Measurements from ENCODE around the gene NDUFS7. TPM values are rescaled to one million over a fixed set of nuclear protein-coding genes. Genes with fewer than 3 reads are reported as not detected.
"Not testable (repeated sequence)": the region's sequence is repeated elsewhere in the genome, so short reads cannot be mapped to it uniquely, and the experiment has no call there.

Gene NDUFS7
- total RNA-seq, 1 donor from 2014 or later: 57.3 TPM

DNA sequence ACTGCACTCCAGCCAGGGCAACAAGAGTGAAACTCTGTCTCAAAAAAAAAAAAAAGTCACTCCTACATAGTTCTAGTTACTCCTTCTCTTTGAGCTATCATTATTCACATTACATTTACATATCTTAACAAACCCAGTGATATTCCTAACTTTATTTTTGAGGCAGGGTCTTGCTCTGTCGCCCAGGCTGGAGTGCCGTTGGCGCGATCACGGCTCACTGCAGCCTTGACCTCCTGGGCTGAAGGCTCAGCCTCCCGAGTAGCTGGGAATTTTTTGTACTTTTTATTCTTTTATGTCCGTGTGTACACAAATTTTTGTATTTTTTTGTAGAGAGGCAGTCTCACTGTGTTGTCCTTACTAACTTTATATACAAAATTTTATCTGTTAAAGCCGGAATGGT, 53.9 kb downstream of the NDUFS7 start:
- H3K9me3 Mint-ChIP-seq (ENCODE audit: low read depth): no peaks in the 10 kb centered on the region
- H3K4me1 Mint-ChIP-seq (ENCODE audit: low read depth): peaks cover 25% of the 10 kb centered on the region
- H3K4me3 Mint-ChIP-seq (ENCODE audit: unreplicated experiment): no peak overlapping the region
- DNase-seq (ENCODE audit: low spot score): no peak
- no peaks in the 10 kb centered on the region for H3K27me3 Mint-ChIP-seq (ENCODE audit: low read depth)
- peaks cover 15% of the 10 kb centered on the region for H3K36me3 Mint-ChIP-seq (ENCODE audit: low read depth)
- TF ChIP-seq, protein P1, sequence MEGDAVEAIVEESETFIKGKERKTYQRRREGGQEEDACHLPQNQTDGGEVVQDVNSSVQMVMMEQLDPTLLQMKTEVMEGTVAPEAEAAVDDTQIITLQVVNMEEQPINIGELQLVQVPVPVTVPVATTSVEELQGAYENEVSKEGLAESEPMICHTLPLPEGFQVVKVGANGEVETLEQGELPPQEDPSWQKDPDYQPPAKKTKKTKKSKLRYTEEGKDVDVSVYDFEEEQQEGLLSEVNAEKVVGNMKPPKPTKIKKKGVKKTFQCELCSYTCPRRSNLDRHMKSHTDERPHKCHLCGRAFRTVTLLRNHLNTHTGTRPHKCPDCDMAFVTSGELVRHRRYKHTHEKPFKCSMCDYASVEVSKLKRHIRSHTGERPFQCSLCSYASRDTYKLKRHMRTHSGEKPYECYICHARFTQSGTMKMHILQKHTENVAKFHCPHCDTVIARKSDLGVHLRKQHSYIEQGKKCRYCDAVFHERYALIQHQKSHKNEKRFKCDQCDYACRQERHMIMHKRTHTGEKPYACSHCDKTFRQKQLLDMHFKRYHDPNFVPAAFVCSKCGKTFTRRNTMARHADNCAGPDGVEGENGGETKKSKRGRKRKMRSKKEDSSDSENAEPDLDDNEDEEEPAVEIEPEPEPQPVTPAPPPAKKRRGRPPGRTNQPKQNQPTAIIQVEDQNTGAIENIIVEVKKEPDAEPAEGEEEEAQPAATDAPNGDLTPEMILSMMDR (IDR thresholded peaks at IDR 0.05): no peak
- peak overlapping the region; percentile 100 for H3K27ac Mint-ChIP-seq (ENCODE audit: unreplicated experiment)

DNA sequence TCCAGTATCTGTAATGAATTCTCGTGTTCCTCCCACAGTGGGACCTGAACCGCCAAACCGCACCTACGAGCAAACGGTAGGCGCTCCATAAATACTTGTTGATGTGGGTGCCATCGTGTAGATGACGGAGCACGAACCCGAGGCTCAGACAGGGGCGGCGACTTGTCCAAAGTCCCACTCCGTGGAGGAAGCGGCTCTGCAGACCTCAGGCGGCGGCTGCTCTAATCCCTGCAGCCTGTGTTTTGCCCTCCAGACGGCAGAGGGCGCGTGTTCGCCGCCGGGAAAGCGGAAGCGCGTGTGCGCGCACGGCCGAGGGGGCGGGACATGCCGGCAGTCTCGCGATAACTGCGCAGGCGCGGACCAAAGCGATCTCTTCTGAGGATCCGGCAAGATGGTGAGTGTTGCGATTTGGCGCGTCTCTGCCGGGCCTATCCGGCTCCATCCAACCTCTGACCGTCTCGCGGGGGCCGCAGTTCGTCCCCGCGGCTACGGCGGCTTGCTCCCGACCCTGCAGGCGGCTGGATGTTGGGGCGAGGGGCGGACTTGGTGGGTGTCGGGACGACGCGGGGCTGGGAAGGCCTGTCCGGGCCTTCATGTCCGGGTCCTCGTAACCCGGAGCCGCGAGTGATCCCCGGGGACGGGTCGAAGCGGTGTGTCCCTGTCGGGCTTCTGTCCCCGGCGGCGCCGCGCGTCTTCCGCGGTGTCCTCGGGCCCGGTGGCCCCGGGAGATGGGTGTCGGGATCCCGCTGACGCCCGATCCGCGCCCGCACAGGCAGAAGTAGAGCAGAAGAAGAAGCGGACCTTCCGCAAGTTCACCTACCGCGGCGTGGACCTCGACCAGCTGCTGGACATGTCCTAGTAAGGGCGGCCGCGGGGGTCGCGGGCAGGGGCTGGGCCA, 54.6 kb downstream of the NDUFS7 start, which contains the start of gene RPS15:
Gene RPS15 (plus strand): TSS at position 362 of the 898 bp plus-strand sequence. CDS start 30 bp downstream, at position 392.
- Mint-ChIP-seq H3K4me3 (ENCODE audit: unreplicated experiment) (peak within 1 kb of the TSS; percentile 97), H3K27ac (ENCODE audit: unreplicated experiment) (peak within 1 kb of the TSS; percentile 100), H3K9me3 (ENCODE audit: low read depth) (no peaks in the 10 kb centered on the region), H3K36me3 (ENCODE audit: low read depth) (peaks cover 13% of the 10 kb centered on the region), H3K4me1 (ENCODE audit: low read depth) (peaks cover 25% of the 10 kb centered on the region), H3K27me3 (ENCODE audit: low read depth) (no peaks in the 10 kb centered on the region)
- DNase-seq (ENCODE audit: low spot score): peak; percentile 98
- TF ChIP-seq, protein P1 (IDR thresholded peaks at IDR 0.05): peak; percentile 89

DNA sequence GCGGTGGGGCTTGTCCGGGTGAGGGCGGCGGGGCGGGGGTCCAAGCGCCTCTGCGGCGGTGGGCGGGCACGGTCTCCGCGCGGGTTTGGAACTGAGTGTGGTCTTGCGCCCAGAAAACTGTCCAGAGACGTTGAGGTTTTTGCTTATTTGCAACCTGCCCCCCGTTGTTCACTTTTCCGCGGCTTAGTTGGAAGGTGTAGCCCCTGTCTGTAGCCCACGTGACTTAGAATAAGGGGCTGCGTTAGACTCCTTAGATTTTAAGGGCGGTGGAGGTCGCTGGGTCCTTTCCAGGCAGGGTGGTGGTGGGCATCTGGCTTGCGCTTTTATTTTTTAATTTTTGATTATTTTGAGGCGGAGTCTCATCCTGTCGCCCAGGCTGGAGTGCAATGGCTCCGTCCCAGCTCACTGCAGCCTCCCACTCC, 55.2 kb downstream of the NDUFS7 start:
- peaks cover 13% of the 10 kb centered on the region for H3K36me3 Mint-ChIP-seq (ENCODE audit: low read depth)

DNA sequence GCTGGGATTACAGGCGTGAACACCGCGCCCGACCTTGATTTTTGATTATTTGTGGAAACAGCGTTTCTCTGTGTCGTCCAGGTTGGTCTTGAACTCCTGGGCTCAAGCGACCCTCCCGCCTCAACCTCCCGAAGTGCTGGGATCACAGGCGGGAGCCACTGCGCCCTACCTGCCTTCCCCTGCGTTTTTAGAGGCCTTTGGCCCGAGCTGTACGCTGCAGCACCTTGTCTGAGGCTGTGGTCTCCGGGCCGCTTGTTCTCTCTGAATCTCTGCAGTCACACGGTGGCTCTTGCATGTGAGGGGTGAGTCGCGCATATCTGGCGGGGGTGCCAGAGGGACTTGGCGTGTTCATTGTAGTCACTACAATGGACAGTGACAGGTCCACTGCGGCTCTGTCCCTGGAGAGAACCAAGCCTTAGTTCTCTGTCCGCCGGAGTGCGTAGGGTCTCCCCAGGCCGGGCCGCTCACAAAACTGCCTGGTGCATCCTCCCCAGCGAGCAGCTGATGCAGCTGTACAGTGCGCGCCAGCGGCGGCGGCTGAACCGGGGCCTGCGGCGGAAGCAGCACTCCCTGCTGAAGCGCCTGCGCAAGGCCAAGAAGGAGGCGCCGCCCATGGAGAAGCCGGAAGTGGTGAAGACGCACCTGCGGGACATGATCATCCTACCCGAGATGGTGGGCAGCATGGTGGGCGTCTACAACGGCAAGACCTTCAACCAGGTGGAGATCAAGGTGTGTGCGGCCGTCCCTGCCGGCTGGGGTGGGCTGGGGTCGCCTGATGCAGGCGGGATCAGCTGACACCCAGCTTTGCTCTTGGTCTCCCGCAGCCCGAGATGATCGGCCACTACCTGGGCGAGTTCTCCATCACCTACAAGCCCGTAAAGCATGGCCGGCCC, 56.1 kb downstream of the NDUFS7 start:
- Mint-ChIP-seq H3K4me1 (ENCODE audit: low read depth) (peaks cover 30% of the 10 kb centered on the region), H3K27ac (ENCODE audit: unreplicated experiment) (peak overlapping the region; percentile 63), H3K4me3 (ENCODE audit: unreplicated experiment) (peak overlapping the region; percentile 97), H3K36me3 (ENCODE audit: low read depth) (peaks cover 13% of the 10 kb centered on the region)
- not testable (repeated sequence) for H3K27me3 Mint-ChIP-seq (ENCODE audit: low read depth); H3K9me3 Mint-ChIP-seq (ENCODE audit: low read depth); DNase-seq (ENCODE audit: low spot score)

More for the DNA sequence above, 55.2 kb downstream of the NDUFS7 start:
- peak overlapping the region; percentile 97 for H3K4me3 Mint-ChIP-seq (ENCODE audit: unreplicated experiment)
- no peaks in the 10 kb centered on the region for H3K27me3 Mint-ChIP-seq (ENCODE audit: low read depth)
- H3K9me3 Mint-ChIP-seq (ENCODE audit: low read depth): no peaks in the 10 kb centered on the region
- peaks cover 28% of the 10 kb centered on the region for H3K4me1 Mint-ChIP-seq (ENCODE audit: low read depth)
- peak overlapping the region; percentile 78 for H3K27ac Mint-ChIP-seq (ENCODE audit: unreplicated experiment)
- DNase-seq (ENCODE audit: low spot score): no peak
- TF ChIP-seq, protein P1 (IDR thresholded peaks at IDR 0.05): no peak

DNA sequence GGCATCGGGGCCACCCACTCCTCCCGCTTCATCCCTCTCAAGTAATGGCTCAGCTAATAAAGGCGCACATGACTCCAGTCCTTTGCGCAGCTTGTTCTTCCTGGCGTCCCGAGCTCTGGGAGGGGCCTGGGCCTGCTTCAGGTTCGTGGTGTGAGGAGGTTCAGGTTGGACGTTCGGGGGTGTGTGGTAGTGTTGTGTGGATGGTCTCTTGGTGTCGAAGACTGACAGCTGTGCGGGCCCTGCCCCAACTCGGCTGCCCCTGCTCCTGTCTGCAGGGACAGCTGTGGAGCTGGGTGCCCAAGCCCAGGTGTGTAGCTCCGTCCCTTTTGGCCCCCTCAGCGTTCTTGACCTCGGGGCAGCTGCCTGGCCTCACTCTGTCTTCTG, 56.7 kb downstream of the NDUFS7 start:
- no peaks in the 10 kb centered on the region for H3K9me3 Mint-ChIP-seq (ENCODE audit: low read depth)
- no peak for DNase-seq (ENCODE audit: low spot score)
- peak overlapping the region; percentile 8 for H3K27ac Mint-ChIP-seq (ENCODE audit: unreplicated experiment)
- TF ChIP-seq, protein P1 (IDR thresholded peaks at IDR 0.05): no peak
- peak overlapping the region; percentile 48 for H3K4me3 Mint-ChIP-seq (ENCODE audit: unreplicated experiment)
- peaks cover 36% of the 10 kb centered on the region for H3K4me1 Mint-ChIP-seq (ENCODE audit: low read depth)
- H3K27me3 Mint-ChIP-seq (ENCODE audit: low read depth): no peaks in the 10 kb centered on the region
- H3K36me3 Mint-ChIP-seq (ENCODE audit: low read depth): peaks cover 13% of the 10 kb centered on the region
